ENCODE data around the gene GPR137.

GRCh38 chr11:64250415-64251015, 35.1 kb upstream of the GPR137 start:
- TF ChIP-seq SIN3A (IDR thresholded peaks at IDR 0.05; ENCODE audit: low read depth) (no peak), CTCF (IDR thresholded peaks at IDR 0.05 in 2 of 3, conservative IDR thresholded peaks at IDR 0.05 in 1 of 3; ENCODE audit: borderline replicate concordance in 1 of 3, insufficient read depth in 1 of 3, low read depth in 2 of 3, low read length in 2 of 3) (no peak), REST (IDR thresholded peaks at IDR 0.05; ENCODE audit: low read depth) (no peak), TCF7L2 (IDR thresholded peaks at IDR 0.05; ENCODE audit: borderline replicate concordance, extremely low read depth, insufficient read depth, insufficient read length) (no peak), RAD21 (IDR thresholded peaks at IDR 0.05; ENCODE audit: low read depth) (no peak), EZH2 (IDR thresholded peaks at IDR 0.05) (no peak), EZH2phosphoT487 (IDR thresholded peaks at IDR 0.05; ENCODE audit: borderline replicate concordance) (no peak), CEBPB (IDR thresholded peaks at IDR 0.05; ENCODE audit: low read depth) (no peak), POLR2AphosphoS5 (IDR thresholded peaks at IDR 0.05; ENCODE audit: low read depth, low read length) (no peak), ELF1 (IDR thresholded peaks at IDR 0.05; ENCODE audit: borderline replicate concordance, low read depth) (no peak), CBX3 (IDR thresholded peaks at IDR 0.05; ENCODE audit: low read depth) (no peak)

All from HCT116 (cell line).